GM12892 (cell line): ENCODE measurements around the gene C1QTNF6.

Experiments
- POLR2A ChIP-seq: IDR thresholded peaks from 2 replicates; pipeline ENCODE4 v1.6.1; 2011; ENCODE audit warnings: low read depth, low read length, control low read depth
- POLR2AphosphoS5 ChIP-seq: IDR thresholded peaks from 2 replicates; pipeline ENCODE4 v1.6.1; 2011; ENCODE audit warnings: low read depth, low read length, control low read depth
- TAF1 ChIP-seq: IDR thresholded peaks from 2 replicates; pipeline ENCODE4 v1.6.1; 2011; ENCODE audit warnings: low read depth, mild to moderate bottlenecking, control low read depth, low read length, borderline replicate concordance

DNA sequence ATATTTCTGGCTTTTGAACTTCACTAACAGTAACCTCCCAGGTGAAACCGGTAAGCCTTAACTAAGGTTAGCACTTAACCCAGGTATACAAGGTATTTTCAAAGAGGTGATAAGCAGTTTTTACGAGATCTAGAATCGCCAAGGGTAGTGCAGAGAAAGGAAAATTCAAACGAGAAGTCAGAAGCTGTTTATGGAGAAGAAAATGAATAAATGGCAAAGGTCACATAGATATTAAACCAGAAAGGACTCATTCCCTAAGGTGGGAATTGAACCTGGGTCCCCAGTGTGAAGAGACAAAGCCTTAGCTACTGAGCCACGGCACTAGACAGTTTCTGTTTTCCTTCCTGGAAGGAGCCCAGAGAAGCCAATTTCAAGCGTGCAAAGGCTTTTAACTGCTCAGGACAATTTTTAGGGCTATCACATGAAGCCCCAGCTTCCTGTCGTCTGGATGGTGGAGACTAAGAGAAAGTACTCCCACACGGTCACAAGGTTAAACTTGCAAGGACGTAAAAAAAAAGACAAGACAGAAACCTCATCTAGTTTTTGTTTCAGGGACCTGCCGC lies 5.7 kb upstream of the C1QTNF6 start:
- TF ChIP-seq TAF1 = no peak
- TF ChIP-seq POLR2A = no peak
- TF ChIP-seq POLR2AphosphoS5 = no peak
